HFFc6 (cell line): Measurements from ENCODE around the gene RALGPS1. TPM values are rescaled to one million over a fixed set of nuclear protein-coding genes. Genes with fewer than 3 reads are reported as not detected.

Experiments
- DNase-seq: peaks from one replicate; pipeline ENCODE4 v3.0.0-alpha.2; 2018
- H3K27ac Mint-ChIP-seq: 2 replicates; pipeline ENCODE4 v1.8.0; 2020; ENCODE audit warnings: mild to moderate bottlenecking, mixed read lengths
- H3K27me3 Mint-ChIP-seq: 2 replicates; pipeline ENCODE4 v1.8.0; 2021; ENCODE audit warnings: mild to moderate bottlenecking, moderate library complexity, mixed read lengths; ENCODE audit not compliant: insufficient read depth
- H3K36me3 Mint-ChIP-seq: 2 replicates; pipeline ENCODE4 v1.8.0; 2021; ENCODE audit warnings: low read depth, mixed read lengths
- H3K4me1 Mint-ChIP-seq: 2 replicates; pipeline ENCODE4 v1.8.0; 2020; ENCODE audit warnings: low read depth, mixed read lengths
- H3K4me3 Mint-ChIP-seq: 2 replicates; pipeline ENCODE4 v1.8.0; 2020; ENCODE audit warnings: mild to moderate bottlenecking, moderate library complexity, mixed read lengths
- H3K9me3 Mint-ChIP-seq: 2 replicates; pipeline ENCODE4 v1.8.0; 2020; ENCODE audit warnings: mild to moderate bottlenecking, mixed read lengths
- total RNA-seq, 6 experiments: library from RNA; stranded (reverse); fragmentation: NEBNext Ultra II Directional; extraction: Animal tissue kit (Norgen Biotek cat#: 25700); gene quantifications; 2 replicates in 1 of 6; 3 replicates in 5 of 6; pipeline ENCODE4 v1.2.3, GENCODE V29; 2021
- TF ChIP-seq, protein P1 (sequence below): fragments of 200-600 bp; sonication (generic); IDR thresholded peaks from 2 replicates; pipeline ENCODE4 v1.5.0; 2021; ENCODE audit warnings: antibody characterized with exemption, mild to moderate bottlenecking

RALGPS1 gene
- total RNA-seq, 6 experiments from 2014 or later, result 0.68 to 1.6 (median 1.1) TPM

DNA sequence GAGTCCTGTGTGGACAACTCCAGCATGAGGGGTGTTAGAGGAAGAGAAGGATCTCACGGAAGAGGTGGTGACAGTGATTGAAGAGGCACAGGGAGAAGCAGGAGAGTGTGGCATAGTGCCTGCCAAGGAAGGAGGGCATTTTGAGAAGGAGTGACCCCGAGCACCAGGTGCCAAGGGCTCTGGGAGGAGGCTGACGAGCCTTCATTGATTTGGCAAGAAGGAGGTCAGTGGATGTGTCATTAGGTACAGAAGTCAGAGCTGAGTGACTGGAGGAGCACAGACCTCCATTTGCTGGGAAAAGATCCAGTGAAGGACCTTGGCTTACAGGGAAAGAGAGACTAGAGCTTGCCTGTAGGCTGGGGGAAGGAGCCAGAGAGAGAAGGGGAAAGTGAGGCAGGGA is 278.2 kb downstream of the RALGPS1 start:
- H3K4me1 Mint-ChIP-seq, result peaks cover 27% of the 10 kb centered on the region
- no peaks in the 10 kb centered on the region for H3K36me3 Mint-ChIP-seq
- no peak overlapping the region for H3K27ac Mint-ChIP-seq
- DNase-seq, result no peak
- peaks cover 10% of the 10 kb centered on the region for H3K27me3 Mint-ChIP-seq
- no peaks in the 10 kb centered on the region for H3K9me3 Mint-ChIP-seq
- H3K4me3 Mint-ChIP-seq, result no peak overlapping the region
- TF ChIP-seq, protein P1, sequence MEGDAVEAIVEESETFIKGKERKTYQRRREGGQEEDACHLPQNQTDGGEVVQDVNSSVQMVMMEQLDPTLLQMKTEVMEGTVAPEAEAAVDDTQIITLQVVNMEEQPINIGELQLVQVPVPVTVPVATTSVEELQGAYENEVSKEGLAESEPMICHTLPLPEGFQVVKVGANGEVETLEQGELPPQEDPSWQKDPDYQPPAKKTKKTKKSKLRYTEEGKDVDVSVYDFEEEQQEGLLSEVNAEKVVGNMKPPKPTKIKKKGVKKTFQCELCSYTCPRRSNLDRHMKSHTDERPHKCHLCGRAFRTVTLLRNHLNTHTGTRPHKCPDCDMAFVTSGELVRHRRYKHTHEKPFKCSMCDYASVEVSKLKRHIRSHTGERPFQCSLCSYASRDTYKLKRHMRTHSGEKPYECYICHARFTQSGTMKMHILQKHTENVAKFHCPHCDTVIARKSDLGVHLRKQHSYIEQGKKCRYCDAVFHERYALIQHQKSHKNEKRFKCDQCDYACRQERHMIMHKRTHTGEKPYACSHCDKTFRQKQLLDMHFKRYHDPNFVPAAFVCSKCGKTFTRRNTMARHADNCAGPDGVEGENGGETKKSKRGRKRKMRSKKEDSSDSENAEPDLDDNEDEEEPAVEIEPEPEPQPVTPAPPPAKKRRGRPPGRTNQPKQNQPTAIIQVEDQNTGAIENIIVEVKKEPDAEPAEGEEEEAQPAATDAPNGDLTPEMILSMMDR, result no peak

DNA sequence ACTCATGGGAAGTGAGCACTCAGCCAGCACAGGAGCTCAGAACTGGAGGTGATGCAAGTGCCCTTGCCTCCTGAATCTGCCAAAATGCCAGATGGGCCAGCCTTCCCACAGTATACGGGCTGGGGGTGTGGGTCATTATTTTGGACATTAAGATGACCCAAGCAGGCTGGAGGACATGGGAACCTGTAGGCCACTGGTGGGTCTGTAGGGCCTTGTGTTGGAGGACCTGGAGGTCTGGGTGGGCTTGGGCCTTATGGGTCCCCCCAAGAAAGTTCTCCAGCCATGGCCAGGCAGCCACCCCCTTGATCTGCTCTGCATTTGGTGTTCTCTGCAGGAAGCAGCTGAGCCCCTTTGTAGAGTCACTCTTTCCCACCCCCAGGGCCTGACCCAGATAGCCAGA is 278.9 kb downstream of the RALGPS1 start:
- TF ChIP-seq, protein P1, result no peak
- H3K9me3 Mint-ChIP-seq, result no peaks in the 10 kb centered on the region
- H3K4me1 Mint-ChIP-seq, result peaks cover 20% of the 10 kb centered on the region
- H3K27me3 Mint-ChIP-seq, result peaks cover 14% of the 10 kb centered on the region
- no peak overlapping the region for H3K27ac Mint-ChIP-seq
- H3K36me3 Mint-ChIP-seq, result no peaks in the 10 kb centered on the region
- no peak overlapping the region for H3K4me3 Mint-ChIP-seq
- no peak for DNase-seq

DNA sequence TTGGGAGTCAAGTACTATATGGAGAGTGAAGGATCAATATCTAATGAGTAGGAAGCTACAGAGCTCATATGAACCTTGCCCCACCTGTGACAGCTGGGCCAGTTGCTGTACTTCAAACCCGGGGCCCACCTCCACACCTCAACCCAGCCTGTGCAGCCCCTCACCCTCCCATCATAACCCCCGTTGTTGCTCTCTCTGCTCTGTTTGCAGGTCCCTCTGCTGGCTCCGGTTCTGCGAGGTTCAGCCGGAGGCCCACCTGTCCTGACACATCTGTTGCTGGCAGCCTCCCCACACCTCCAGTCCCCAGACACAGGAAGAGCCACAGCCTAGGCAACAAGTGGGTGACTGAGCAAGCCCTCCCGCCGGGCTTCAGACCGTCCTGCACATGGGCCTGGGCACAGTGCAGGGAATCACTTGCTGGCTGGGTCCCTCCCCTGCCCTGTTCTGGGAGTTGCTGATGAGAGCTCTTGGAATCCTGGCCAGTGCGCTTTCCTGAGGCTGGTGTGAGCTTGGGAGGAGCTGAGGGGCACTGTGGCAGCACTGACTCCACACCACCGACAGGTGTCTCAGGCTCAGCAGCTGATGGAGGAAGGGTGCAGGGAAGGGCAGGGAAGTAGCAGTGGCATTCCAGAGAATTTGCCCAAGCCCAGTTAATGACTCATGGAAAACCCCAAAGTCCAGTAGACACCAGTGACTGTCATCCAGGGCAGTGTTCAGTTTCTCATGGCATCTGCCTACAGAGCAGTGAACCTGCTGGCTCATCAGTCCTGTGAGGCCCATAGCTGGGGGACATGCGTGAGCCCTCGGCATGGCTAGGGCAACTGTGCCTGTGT is 280.5 kb downstream of the RALGPS1 start:
- Mint-ChIP-seq H3K4me1 (peaks cover 15% of the 10 kb centered on the region), H3K27me3 (peaks cover 14% of the 10 kb centered on the region), H3K27ac (no peak overlapping the region), H3K9me3 (no peaks in the 10 kb centered on the region), H3K4me3 (no peak overlapping the region), H3K36me3 (no peaks in the 10 kb centered on the region)
- DNase-seq, result peak; percentile 63
- TF ChIP-seq, protein P1, result peak; percentile 8; the same call in 1 of the 2 replicates

DNA sequence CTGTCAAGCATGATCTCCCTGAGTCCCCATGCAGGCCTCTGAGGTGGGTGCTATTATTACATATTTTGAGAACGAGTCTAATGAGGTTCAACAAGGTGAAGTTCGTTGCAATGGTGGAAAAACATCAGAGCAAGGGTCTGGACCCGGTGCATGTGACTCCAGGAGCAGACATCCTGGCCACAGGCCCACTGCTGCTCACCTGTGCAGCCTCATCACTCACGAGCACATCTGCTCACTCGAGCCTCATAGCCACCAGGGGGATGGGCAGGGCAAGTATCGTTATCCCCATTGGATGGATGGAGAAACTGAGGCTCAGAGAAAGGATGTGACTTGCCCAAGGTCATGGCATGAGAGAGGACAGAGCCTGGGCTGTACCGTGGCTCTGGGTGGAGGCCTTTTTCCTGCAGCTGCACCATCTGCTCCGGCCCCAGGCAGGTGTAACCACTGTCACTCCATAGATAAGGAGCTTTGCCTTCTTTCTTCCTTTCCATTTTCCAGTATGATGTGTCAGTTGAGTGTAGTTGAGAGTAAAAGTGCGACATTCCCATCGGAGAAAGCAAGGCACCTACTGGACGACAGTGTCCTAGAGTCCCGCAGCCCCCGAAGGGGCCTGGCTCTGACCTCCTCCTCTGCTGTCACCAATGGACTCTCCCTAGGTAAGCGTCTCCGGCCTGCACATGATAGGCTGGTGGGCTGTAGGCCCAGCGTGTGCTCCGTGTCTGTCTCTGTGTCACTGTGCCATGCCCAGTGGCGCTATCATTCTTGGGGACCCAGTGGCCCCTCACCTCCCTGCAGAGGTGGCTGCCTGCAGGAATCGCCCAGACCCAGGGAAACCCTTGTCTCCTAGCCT is 281.6 kb downstream of the RALGPS1 start:
- TF ChIP-seq, protein P1, result no peak
- Mint-ChIP-seq H3K4me1 (peaks cover 8% of the 10 kb centered on the region), H3K4me3 (no peak overlapping the region), H3K9me3 (no peaks in the 10 kb centered on the region), H3K36me3 (no peaks in the 10 kb centered on the region), H3K27ac (no peak overlapping the region), H3K27me3 (peaks cover 14% of the 10 kb centered on the region)
- no peak for DNase-seq

DNA sequence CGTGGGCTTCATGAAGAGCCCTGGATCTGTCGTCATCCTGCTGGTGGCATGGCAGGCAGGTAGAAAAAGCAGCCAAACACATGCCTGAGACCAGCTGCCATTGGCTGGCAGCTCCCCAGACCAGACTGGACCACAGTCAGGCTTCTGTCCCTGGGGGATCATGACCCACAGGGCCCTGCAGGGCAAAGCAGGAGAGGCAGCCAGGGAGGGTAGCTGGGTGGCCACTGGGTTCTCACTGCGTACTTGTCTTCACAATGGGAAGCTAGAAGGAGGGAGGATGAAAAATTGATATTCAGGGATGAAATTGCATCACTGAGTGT is 282.2 kb downstream of the RALGPS1 start:
- TF ChIP-seq, protein P1, result no peak
- Mint-ChIP-seq H3K27ac (no peak overlapping the region), H3K9me3 (no peaks in the 10 kb centered on the region), H3K4me3 (no peak overlapping the region), H3K27me3 (peaks cover 14% of the 10 kb centered on the region), H3K4me1 (peaks cover 6% of the 10 kb centered on the region), H3K36me3 (no peaks in the 10 kb centered on the region)
- DNase-seq, result no peak
